ENCODE data around the gene MYO16. TPM values are rescaled to one million over a fixed set of nuclear protein-coding genes. Genes with fewer than 3 reads are reported as not detected.

MYO16 gene
- total RNA-seq, 4 donors from 2014 or later = 0.54 to 3.8 (median 1.5) TPM

- 80 to 82% methylated on average over 1 of the region's 1 CpG for WGBS, 2 donors (ENCODE audit: low coverage in 1 of 2)
- ATAC-seq = no peak
Measured at GRCh38 chr13:108618233-108618632, 11.2 kb upstream of the MYO16 start.

GRCh38 chr13:108621462-108621861 is 7.9 kb upstream of the MYO16 start:
- H3K27ac ChIP-seq = no peak overlapping the region

More at GRCh38 chr13:108618233-108618632, 11.2 kb upstream of the MYO16 start:
- no peaks in the 10 kb centered on the region for H3K9me3 ChIP-seq
- no peak overlapping the region for H3K27ac ChIP-seq
- TF ChIP-seq CTCF (IDR thresholded peaks at IDR 0.05) (no peak), EP300 (IDR thresholded peaks at IDR 0.05) (no peak), POLR2A (IDR thresholded peaks at IDR 0.05) (no peak), POLR2AphosphoS5 (IDR thresholded peaks at IDR 0.05) (no peak)
- H3K36me3 ChIP-seq = no peaks in the 10 kb centered on the region
- peaks cover 6% of the 10 kb centered on the region for H3K27me3 ChIP-seq
- no peaks in the 10 kb centered on the region for H3K4me1 ChIP-seq
- no peak overlapping the region for H3K4me3 ChIP-seq

GRCh38 chr13:108624108-108624507 is 5.3 kb upstream of the MYO16 start:
- no peak for ATAC-seq
- peaks cover 9% of the 10 kb centered on the region for H3K27me3 ChIP-seq
- no peak overlapping the region for H3K27ac ChIP-seq
- WGBS, 2 donors (ENCODE audit: low coverage in 1 of 2) = 72 to 78% methylated on average over 3 of the region's 3 CpGs
- H3K4me1 ChIP-seq = no peaks in the 10 kb centered on the region
- no peak overlapping the region for H3K4me3 ChIP-seq
- TF ChIP-seq EP300 (IDR thresholded peaks at IDR 0.05) (no peak), POLR2A (IDR thresholded peaks at IDR 0.05) (no peak), POLR2AphosphoS5 (IDR thresholded peaks at IDR 0.05) (no peak), CTCF (IDR thresholded peaks at IDR 0.05) (no peak)
- peaks cover 0 to 6% (median 0%) of the 10 kb centered on the region in 3 donors for H3K9me3 ChIP-seq
- H3K36me3 ChIP-seq = no peaks in the 10 kb centered on the region

More at GRCh38 chr13:108621462-108621861, 7.9 kb upstream of the MYO16 start:
- no peaks in the 10 kb centered on the region for H3K4me1 ChIP-seq
- no peak for ATAC-seq
- 68 to 77% methylated on average over 6 to 7 of the region's 7 CpGs for WGBS, 2 donors (ENCODE audit: low coverage in 1 of 2)
- no peak for TF ChIP-seq EP300 (IDR thresholded peaks at IDR 0.05)
- no peak for TF ChIP-seq POLR2AphosphoS5 (IDR thresholded peaks at IDR 0.05)
- TF ChIP-seq POLR2A (IDR thresholded peaks at IDR 0.05) = no peak
- no peak for TF ChIP-seq CTCF (IDR thresholded peaks at IDR 0.05)
- no peaks in the 10 kb centered on the region for H3K36me3 ChIP-seq
- H3K9me3 ChIP-seq = peaks cover 0 to 6% (median 0%) of the 10 kb centered on the region in 3 donors
- peaks cover 6% of the 10 kb centered on the region for H3K27me3 ChIP-seq
- no peak overlapping the region for H3K4me3 ChIP-seq

- ATAC-seq = no peak
- Histone ChIP-seq H3K4me3 (no peak overlapping the region), H3K36me3 (no peaks in the 10 kb centered on the region), H3K4me1 (no peaks in the 10 kb centered on the region), H3K9me3 (peaks cover 0 to 6% (median 0%) of the 10 kb centered on the region in 3 donors), H3K27ac (no peak overlapping the region), H3K27me3 (peaks cover 15% of the 10 kb centered on the region)
- 40 to 76% methylated on average over 1 to 3 of the region's 4 CpGs for WGBS, 2 donors (ENCODE audit: low coverage in 1 of 2)
- TF ChIP-seq CTCF (IDR thresholded peaks at IDR 0.05) (no peak), EP300 (IDR thresholded peaks at IDR 0.05) (no peak), POLR2A (IDR thresholded peaks at IDR 0.05) (no peak), POLR2AphosphoS5 (IDR thresholded peaks at IDR 0.05) (no peak)
Measured at GRCh38 chr13:108624979-108625378, 4.4 kb upstream of the MYO16 start.

- no peak for ATAC-seq
- WGBS, 2 donors (ENCODE audit: low coverage in 1 of 2) = 93 to 100% methylated on average over 1 of the region's 1 CpG
- Histone ChIP-seq H3K4me1 (no peaks in the 10 kb centered on the region), H3K27ac (no peak overlapping the region), H3K27me3 (peaks cover 9% of the 10 kb centered on the region), H3K36me3 (no peaks in the 10 kb centered on the region), H3K4me3 (no peak overlapping the region), H3K9me3 (peaks cover 0 to 6% (median 0%) of the 10 kb centered on the region in 3 donors)
- TF ChIP-seq CTCF (IDR thresholded peaks at IDR 0.05) (no peak), POLR2AphosphoS5 (IDR thresholded peaks at IDR 0.05) (no peak), POLR2A (IDR thresholded peaks at IDR 0.05) (no peak), EP300 (IDR thresholded peaks at IDR 0.05) (no peak)
Measured at GRCh38 chr13:108629988-108630387, 577 bp downstream of the MYO16 start.

Data from gastroesophageal sphincter (tissue), 4 donors.